ENCODE data around the gene FHL1.

Gene FHL1

DNA sequence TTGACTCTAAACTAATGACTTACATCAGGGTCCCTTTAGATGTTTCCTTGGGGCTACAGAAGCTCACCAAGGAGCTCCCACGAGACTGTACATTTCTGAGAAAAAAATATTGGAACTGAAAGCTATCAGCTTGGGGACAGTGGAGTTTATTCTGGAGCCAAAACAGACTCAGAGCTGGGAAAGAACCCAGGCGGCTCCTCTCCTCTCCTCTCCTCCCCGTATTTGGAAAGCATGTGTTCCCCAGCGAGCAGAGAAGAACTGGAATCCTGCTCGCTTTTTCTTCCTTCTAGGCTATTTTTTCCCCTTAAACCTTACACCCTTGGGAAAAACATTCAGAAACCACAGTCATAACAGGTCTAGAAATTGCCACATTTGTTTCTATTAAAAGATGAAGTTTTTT is 108.2 kb downstream of the FHL1 start:
- DNase-seq (ENCODE audit: low read depth, low spot score) = no peak
- ChIA-PET POLR2A (no interaction called here), CTCF (interaction anchor here (1.0 to 4.1 kb wide), 2 partner anchors 11 to 13 kb away, joined by 4 to 23 read pairs; no protein-coding TSS in a partner anchor)
- H3K4me3 ChIP-seq (ENCODE audit: low read depth, low read length) = peak overlapping the region; percentile 1; the same call in 1 of the 2 replicates
- TF ChIP-seq, protein P1, sequence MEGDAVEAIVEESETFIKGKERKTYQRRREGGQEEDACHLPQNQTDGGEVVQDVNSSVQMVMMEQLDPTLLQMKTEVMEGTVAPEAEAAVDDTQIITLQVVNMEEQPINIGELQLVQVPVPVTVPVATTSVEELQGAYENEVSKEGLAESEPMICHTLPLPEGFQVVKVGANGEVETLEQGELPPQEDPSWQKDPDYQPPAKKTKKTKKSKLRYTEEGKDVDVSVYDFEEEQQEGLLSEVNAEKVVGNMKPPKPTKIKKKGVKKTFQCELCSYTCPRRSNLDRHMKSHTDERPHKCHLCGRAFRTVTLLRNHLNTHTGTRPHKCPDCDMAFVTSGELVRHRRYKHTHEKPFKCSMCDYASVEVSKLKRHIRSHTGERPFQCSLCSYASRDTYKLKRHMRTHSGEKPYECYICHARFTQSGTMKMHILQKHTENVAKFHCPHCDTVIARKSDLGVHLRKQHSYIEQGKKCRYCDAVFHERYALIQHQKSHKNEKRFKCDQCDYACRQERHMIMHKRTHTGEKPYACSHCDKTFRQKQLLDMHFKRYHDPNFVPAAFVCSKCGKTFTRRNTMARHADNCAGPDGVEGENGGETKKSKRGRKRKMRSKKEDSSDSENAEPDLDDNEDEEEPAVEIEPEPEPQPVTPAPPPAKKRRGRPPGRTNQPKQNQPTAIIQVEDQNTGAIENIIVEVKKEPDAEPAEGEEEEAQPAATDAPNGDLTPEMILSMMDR (IDR thresholded peaks at IDR 0.05; ENCODE audit: insufficient read depth, low read length, missing control alignments) = no peak

DNA sequence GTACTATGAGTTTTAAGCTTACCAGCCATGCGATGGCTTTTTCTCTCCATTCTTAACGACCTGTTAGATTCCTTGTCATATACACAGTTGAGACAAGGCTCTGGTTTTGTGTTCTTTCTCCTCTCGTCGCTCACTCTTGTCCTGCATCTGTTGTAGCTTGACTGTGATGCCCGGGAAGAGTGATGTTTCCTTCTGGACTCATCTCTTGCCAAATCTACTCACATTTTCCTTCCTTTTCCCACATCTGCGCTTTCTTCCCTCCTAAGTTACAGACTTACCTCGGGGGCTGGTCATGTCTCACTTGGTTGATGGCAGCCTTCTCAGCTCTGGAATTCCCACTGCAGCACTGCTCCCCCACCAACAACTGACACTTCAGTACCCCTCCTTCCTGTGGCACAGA is 108.7 kb downstream of the FHL1 start:
- H3K4me3 ChIP-seq (ENCODE audit: low read depth, low read length) = no peak overlapping the region
- DNase-seq (ENCODE audit: low read depth, low spot score) = no peak
- POLR2A ChIA-PET = no interaction called here
- CTCF ChIA-PET = interaction anchor here (1.0 to 4.1 kb wide), 2 partner anchors 11 to 13 kb away, joined by 4 to 23 read pairs; no protein-coding TSS in a partner anchor
- TF ChIP-seq, protein P1 (IDR thresholded peaks at IDR 0.05; ENCODE audit: insufficient read depth, low read length, missing control alignments) = no peak

DNA sequence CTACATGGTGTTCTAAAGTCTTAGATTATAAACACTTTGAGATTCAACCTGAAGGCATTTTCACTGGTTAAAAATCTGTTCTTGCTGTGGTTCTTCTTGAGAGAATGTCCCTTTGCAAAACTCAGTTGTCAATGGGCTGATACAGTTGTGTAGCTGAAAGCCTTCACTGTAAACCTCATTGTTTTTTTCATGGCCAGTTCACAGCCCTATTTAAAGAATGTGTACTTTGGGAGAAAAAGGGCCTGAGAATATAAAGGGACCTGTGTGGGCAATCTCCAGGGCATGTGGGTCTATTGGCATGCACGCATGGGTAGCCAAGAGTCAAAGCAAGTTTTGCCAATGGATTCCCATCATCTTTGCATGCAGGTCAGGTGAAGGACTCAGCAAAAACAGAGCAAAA is 111.6 kb downstream of the FHL1 start:
- ChIA-PET POLR2A (interaction anchor here (0.6 kb wide), 1 partner anchor 10 kb away, joined by 3 read pairs; no protein-coding TSS in a partner anchor), CTCF (interaction anchor here (4.1 kb wide), 1 partner anchor 10 kb away, joined by 23 read pairs; no protein-coding TSS in a partner anchor)
- H3K4me3 ChIP-seq (ENCODE audit: low read depth, low read length) = no peak overlapping the region
- DNase-seq (ENCODE audit: low read depth, low spot score) = no peak
- TF ChIP-seq, protein P1 (IDR thresholded peaks at IDR 0.05; ENCODE audit: insufficient read depth, low read length, missing control alignments) = no peak

DNA sequence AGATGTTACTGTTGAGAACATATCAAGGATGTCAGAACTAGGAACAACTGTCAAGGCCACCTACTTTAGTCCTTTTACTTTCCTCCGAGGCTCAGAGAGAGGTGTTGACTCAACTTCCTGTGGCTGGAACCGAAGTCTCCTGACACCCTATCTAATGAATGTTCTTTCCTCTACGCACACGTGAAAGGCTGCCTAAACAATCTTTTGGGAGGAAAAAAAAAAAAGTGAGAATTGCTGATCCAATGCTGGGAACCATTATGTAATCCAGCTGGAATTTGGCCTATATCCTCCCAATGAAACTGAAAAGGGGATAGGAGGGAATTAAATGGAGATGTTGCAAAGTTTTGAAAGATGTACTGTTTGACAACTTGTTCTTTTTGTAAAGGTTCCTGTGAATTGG is 112.2 kb downstream of the FHL1 start:
- CTCF ChIA-PET = no interaction called here
- H3K4me3 ChIP-seq (ENCODE audit: low read depth, low read length) = no peak overlapping the region
- POLR2A ChIA-PET = interaction anchor here (0.7 kb wide), 1 partner anchor 63 kb away, joined by 3 read pairs; no protein-coding TSS in a partner anchor
- no peak for DNase-seq (ENCODE audit: low read depth, low spot score)
- TF ChIP-seq, protein P1 (IDR thresholded peaks at IDR 0.05; ENCODE audit: insufficient read depth, low read length, missing control alignments) = no peak

DNA sequence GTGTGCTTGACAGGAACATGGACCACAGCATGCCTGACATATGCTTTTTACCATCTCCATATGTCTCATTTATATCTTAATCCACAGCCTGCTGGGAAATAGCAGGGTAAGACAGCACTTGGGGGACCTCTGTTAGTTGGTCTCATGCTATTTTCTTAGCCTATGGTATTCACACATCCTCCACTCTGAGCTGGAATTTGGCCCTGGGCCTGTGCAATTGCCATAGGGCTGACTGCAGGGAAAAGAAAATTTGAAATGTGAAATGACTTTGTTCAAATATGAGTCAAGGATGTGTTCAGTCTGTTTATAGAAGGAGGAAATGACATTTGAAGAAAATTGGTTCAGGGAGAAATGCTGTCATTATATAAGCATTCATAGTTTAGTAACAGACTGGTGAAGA is 113.4 kb downstream of the FHL1 start:
- DNase-seq (ENCODE audit: low read depth, low spot score) = peak; percentile 70
- TF ChIP-seq, protein P1 (IDR thresholded peaks at IDR 0.05; ENCODE audit: insufficient read depth, low read length, missing control alignments) = no peak
- POLR2A ChIA-PET = no interaction called here

More for the DNA sequence above, 113.4 kb downstream of the FHL1 start:
- CTCF ChIA-PET = interaction anchor here (1.0 to 1.4 kb wide), 3 partner anchors 11 to 232 kb away, joined by 3 to 4 read pairs (median 4); no protein-coding TSS in a partner anchor
- no peak overlapping the region for H3K4me3 ChIP-seq (ENCODE audit: low read depth, low read length)

Data from AG04449 (cell line).